ENCODE measurements around the gene OSBPL6.

Gene OSBPL6

GRCh38 chr2:178250429-178250828 is 56.1 kb downstream of the OSBPL6 start:
- no peaks in the 10 kb centered on the region for H3K9me3 ChIP-seq (ENCODE audit: control insufficient read depth, low read length)
- no peak overlapping the region for H3K27ac ChIP-seq (ENCODE audit: low read length, poor library complexity, severe bottlenecking)
- H2AFZ ChIP-seq (ENCODE audit: low read depth, low read length): no peak overlapping the region
- H3K36me3 ChIP-seq (ENCODE audit: control insufficient read depth in 1 of 2, insufficient read depth in 2 of 2, low read depth in 1 of 2, low read length in 2 of 2): no peaks in the 10 kb centered on the region
- H4K91ac ChIP-seq (ENCODE audit: low read length): no peak overlapping the region
- no peak overlapping the region for H2BK120ac ChIP-seq (ENCODE audit: low read depth, low read length)
- H2BK15ac ChIP-seq (ENCODE audit: low read depth, poor library complexity, severe bottlenecking): no peak overlapping the region
- no peak overlapping the region for H3K14ac ChIP-seq (ENCODE audit: low read length in 2 of 2)
- no peak for DNase-seq
- H3K18ac ChIP-seq (ENCODE audit: low read depth in 1 of 2, low read length in 2 of 2): no peak overlapping the region
- 92% methylated on average over 6 of the region's 6 CpGs for WGBS
- no peaks in the 10 kb centered on the region for H3K27me3 ChIP-seq (ENCODE audit: control insufficient read depth in 1 of 2, insufficient read depth in 1 of 2, low read length in 2 of 2)
- H3K9ac ChIP-seq (ENCODE audit: low read length): no peak overlapping the region
- no peak overlapping the region for H2BK5ac ChIP-seq (ENCODE audit: low read depth, low read length, poor library complexity, severe bottlenecking)
- no peak overlapping the region for H3K4me2 ChIP-seq (ENCODE audit: low read length, poor library complexity, severe bottlenecking)
- no peak overlapping the region for H3K4me3 ChIP-seq (ENCODE audit: insufficient read depth in 1 of 2, low read depth in 1 of 2, low read length in 2 of 2)
- no peaks in the 10 kb centered on the region for H3K79me1 ChIP-seq (replicated peaks; ENCODE audit: low read length, poor library complexity, severe bottlenecking)
- no peak overlapping the region for H2BK12ac ChIP-seq (ENCODE audit: low read length in 2 of 2)
- H3K4ac ChIP-seq (ENCODE audit: low read depth in 1 of 2, low read length in 2 of 2): no peak overlapping the region
- H3K23ac ChIP-seq (ENCODE audit: low read length in 2 of 2): no peak overlapping the region
- no peaks in the 10 kb centered on the region for H3K4me1 ChIP-seq (ENCODE audit: control insufficient read depth, insufficient read depth, low read depth, low read length)
- no peak overlapping the region for H2AK5ac ChIP-seq (ENCODE audit: low read length, severe bottlenecking)
- H4K8ac ChIP-seq (ENCODE audit: low read length): no peak overlapping the region

GRCh38 chr2:178251151-178251955 is 57.0 kb downstream of the OSBPL6 start:
- H3K23ac ChIP-seq (ENCODE audit: low read length in 2 of 2): no peak overlapping the region
- no peak overlapping the region for H3K18ac ChIP-seq (ENCODE audit: low read depth in 1 of 2, low read length in 2 of 2)
- H2BK5ac ChIP-seq (ENCODE audit: low read depth, low read length, poor library complexity, severe bottlenecking): no peak overlapping the region
- no peaks in the 10 kb centered on the region for H3K4me1 ChIP-seq (ENCODE audit: control insufficient read depth, insufficient read depth, low read depth, low read length)
- no peak overlapping the region for H3K4me2 ChIP-seq (ENCODE audit: low read length, poor library complexity, severe bottlenecking)
- no peaks in the 10 kb centered on the region for H3K36me3 ChIP-seq (ENCODE audit: control insufficient read depth in 1 of 2, insufficient read depth in 2 of 2, low read depth in 1 of 2, low read length in 2 of 2)
- no peak overlapping the region for H2AFZ ChIP-seq (ENCODE audit: low read depth, low read length)
- H2AK5ac ChIP-seq (ENCODE audit: low read length, severe bottlenecking): no peak overlapping the region
- H3K79me1 ChIP-seq (replicated peaks; ENCODE audit: low read length, poor library complexity, severe bottlenecking): no peaks in the 10 kb centered on the region
- H3K27me3 ChIP-seq (ENCODE audit: control insufficient read depth in 1 of 2, insufficient read depth in 1 of 2, low read length in 2 of 2): no peaks in the 10 kb centered on the region
- H3K27ac ChIP-seq (ENCODE audit: low read length, poor library complexity, severe bottlenecking): no peak overlapping the region
- no peaks in the 10 kb centered on the region for H3K9me3 ChIP-seq (ENCODE audit: control insufficient read depth, low read length)
- H3K14ac ChIP-seq (ENCODE audit: low read length in 2 of 2): no peak overlapping the region
- H4K91ac ChIP-seq (ENCODE audit: low read length): no peak overlapping the region
- H4K8ac ChIP-seq (ENCODE audit: low read length): no peak overlapping the region
- DNase-seq: no peak
- no peak overlapping the region for H3K4ac ChIP-seq (ENCODE audit: low read depth in 1 of 2, low read length in 2 of 2)
- H2BK120ac ChIP-seq (ENCODE audit: low read depth, low read length): no peak overlapping the region
- no peak overlapping the region for H3K9ac ChIP-seq (ENCODE audit: low read length)
- no peak overlapping the region for H2BK15ac ChIP-seq (ENCODE audit: low read depth, poor library complexity, severe bottlenecking)
- 100% methylated on average over 4 of the region's 7 CpGs for WGBS
- H3K4me3 ChIP-seq (ENCODE audit: insufficient read depth in 1 of 2, low read depth in 1 of 2, low read length in 2 of 2): no peak overlapping the region
- H2BK12ac ChIP-seq (ENCODE audit: low read length in 2 of 2): no peak overlapping the region

DNA sequence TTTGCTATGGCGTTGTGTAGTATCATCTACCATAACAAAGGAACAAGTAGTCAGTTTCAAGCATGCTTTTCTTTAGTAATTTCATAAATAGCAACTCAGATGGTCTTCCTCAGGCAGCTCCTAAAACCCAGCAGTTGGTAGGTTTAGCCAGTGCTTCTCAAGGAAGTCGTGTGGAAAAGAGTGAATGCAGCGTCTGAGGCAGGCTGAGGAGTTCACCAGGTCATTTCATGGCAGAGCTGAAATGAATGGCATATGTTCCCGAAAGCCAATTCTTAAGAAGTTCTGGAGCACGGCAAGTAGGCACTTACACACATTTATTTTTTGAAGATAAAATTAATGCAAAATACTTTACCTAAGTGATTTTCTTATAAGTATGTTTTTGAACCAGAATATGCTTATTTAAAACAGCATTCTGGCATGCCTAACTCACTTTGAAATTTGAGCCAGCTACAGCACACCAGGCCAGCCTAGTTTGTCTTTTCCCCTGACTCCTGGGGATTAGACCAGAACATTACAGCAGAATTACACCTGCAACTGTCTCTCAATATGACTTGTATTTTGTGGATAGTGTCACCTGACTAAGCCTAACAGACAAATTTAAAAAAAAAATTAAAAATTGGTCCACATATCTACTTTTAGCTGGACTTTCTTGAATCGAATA is 62.2 kb downstream of the OSBPL6 start:
- no peak overlapping the region for H4K91ac ChIP-seq (ENCODE audit: low read length)
- DNase-seq: no peak

GRCh38 chr2:178257127-178257526 is 62.8 kb downstream of the OSBPL6 start:
- no peak overlapping the region for H2BK12ac ChIP-seq (ENCODE audit: low read length in 2 of 2)
- no peak overlapping the region for H3K4me3 ChIP-seq (ENCODE audit: insufficient read depth in 1 of 2, low read depth in 1 of 2, low read length in 2 of 2)
- H4K91ac ChIP-seq (ENCODE audit: low read length): no peak overlapping the region
- no peak for DNase-seq
- no peak overlapping the region for H3K18ac ChIP-seq (ENCODE audit: low read depth in 1 of 2, low read length in 2 of 2)
- H3K27me3 ChIP-seq (ENCODE audit: control insufficient read depth in 1 of 2, insufficient read depth in 1 of 2, low read length in 2 of 2): no peaks in the 10 kb centered on the region
- H3K4ac ChIP-seq (ENCODE audit: low read depth in 1 of 2, low read length in 2 of 2): no peak overlapping the region
- H3K9me3 ChIP-seq (ENCODE audit: control insufficient read depth, low read length): no peaks in the 10 kb centered on the region
- no peak overlapping the region for H3K23ac ChIP-seq (ENCODE audit: low read length in 2 of 2)
- no peak overlapping the region for H2AK5ac ChIP-seq (ENCODE audit: low read length, severe bottlenecking)
- no peak overlapping the region for H2BK15ac ChIP-seq (ENCODE audit: low read depth, poor library complexity, severe bottlenecking)
- H3K14ac ChIP-seq (ENCODE audit: low read length in 2 of 2): no peak overlapping the region
- no peak overlapping the region for H2AFZ ChIP-seq (ENCODE audit: low read depth, low read length)
- H3K4me2 ChIP-seq (ENCODE audit: low read length, poor library complexity, severe bottlenecking): no peak overlapping the region
- no peaks in the 10 kb centered on the region for H3K79me1 ChIP-seq (replicated peaks; ENCODE audit: low read length, poor library complexity, severe bottlenecking)
- H3K36me3 ChIP-seq (ENCODE audit: control insufficient read depth in 1 of 2, insufficient read depth in 2 of 2, low read depth in 1 of 2, low read length in 2 of 2): no peaks in the 10 kb centered on the region
- H2BK120ac ChIP-seq (ENCODE audit: low read depth, low read length): no peak overlapping the region
- WGBS: no CpG with 5 or more reads among the region's 2 CpGs
- H3K4me1 ChIP-seq (ENCODE audit: control insufficient read depth, insufficient read depth, low read depth, low read length): no peaks in the 10 kb centered on the region
- no peak overlapping the region for H4K8ac ChIP-seq (ENCODE audit: low read length)
- H3K27ac ChIP-seq (ENCODE audit: low read length, poor library complexity, severe bottlenecking): no peak overlapping the region
- H2BK5ac ChIP-seq (ENCODE audit: low read depth, low read length, poor library complexity, severe bottlenecking): no peak overlapping the region
- H3K9ac ChIP-seq (ENCODE audit: low read length): no peak overlapping the region

More for the DNA sequence above, 62.2 kb downstream of the OSBPL6 start:
- Histone ChIP-seq H3K27ac (ENCODE audit: low read length, poor library complexity, severe bottlenecking) (no peak overlapping the region), H3K4ac (ENCODE audit: low read depth in 1 of 2, low read length in 2 of 2) (no peak overlapping the region), H3K9ac (ENCODE audit: low read length) (no peak overlapping the region), H4K8ac (ENCODE audit: low read length) (no peak overlapping the region), H2BK12ac (ENCODE audit: low read length in 2 of 2) (no peak overlapping the region), H2AK5ac (ENCODE audit: low read length, severe bottlenecking) (no peak overlapping the region), H2BK5ac (ENCODE audit: low read depth, low read length, poor library complexity, severe bottlenecking) (no peak overlapping the region), H3K23ac (ENCODE audit: low read length in 2 of 2) (no peak overlapping the region), H2AFZ (ENCODE audit: low read depth, low read length) (no peak overlapping the region), H3K14ac (ENCODE audit: low read length in 2 of 2) (no peak overlapping the region), H2BK120ac (ENCODE audit: low read depth, low read length) (no peak overlapping the region), H3K4me2 (ENCODE audit: low read length, poor library complexity, severe bottlenecking) (no peak overlapping the region), H3K9me3 (ENCODE audit: control insufficient read depth, low read length) (no peaks in the 10 kb centered on the region), H3K18ac (ENCODE audit: low read depth in 1 of 2, low read length in 2 of 2) (no peak overlapping the region), H3K36me3 (ENCODE audit: control insufficient read depth in 1 of 2, insufficient read depth in 2 of 2, low read depth in 1 of 2, low read length in 2 of 2) (no peaks in the 10 kb centered on the region), H3K4me1 (ENCODE audit: control insufficient read depth, insufficient read depth, low read depth, low read length) (no peaks in the 10 kb centered on the region), H3K4me3 (ENCODE audit: insufficient read depth in 1 of 2, low read depth in 1 of 2, low read length in 2 of 2) (no peak overlapping the region), H3K79me1 (replicated peaks; ENCODE audit: low read length, poor library complexity, severe bottlenecking) (no peaks in the 10 kb centered on the region), H3K27me3 (ENCODE audit: control insufficient read depth in 1 of 2, insufficient read depth in 1 of 2, low read length in 2 of 2) (no peaks in the 10 kb centered on the region), H2BK15ac (ENCODE audit: low read depth, poor library complexity, severe bottlenecking) (no peak overlapping the region)
- 53% methylated on average over 2 of the region's 6 CpGs for WGBS

Measured in mesenchymal stem cell (in vitro differentiated cells and primary cell).